Measurements from ENCODE around the gene PTPRT.

The PTPRT gene

GRCh38 chr20:43068482-43068881 is 121.2 kb downstream of the PTPRT start:
- H3K9me3 ChIP-seq (ENCODE audit: control insufficient read depth in 1 of 2, low read length in 2 of 2), result no peaks in the 10 kb centered on the region
- H3K27ac ChIP-seq (ENCODE audit: low read depth, low read length), result no peak overlapping the region
- H3K27me3 ChIP-seq (ENCODE audit: control insufficient read depth in 1 of 2, insufficient read depth in 2 of 2, low read length in 2 of 2), result no peaks in the 10 kb centered on the region
- H3K36me3 ChIP-seq (ENCODE audit: control insufficient read depth in 1 of 2, insufficient read depth in 2 of 2, low read length in 2 of 2), result no peaks in the 10 kb centered on the region
- H3K4me1 ChIP-seq (ENCODE audit: control insufficient read depth in 1 of 2, insufficient read depth in 2 of 2, low read length in 2 of 2), result no peaks in the 10 kb centered on the region
- H3K4me3 ChIP-seq (ENCODE audit: low read depth in 1 of 2, low read length in 2 of 2), result no peak overlapping the region
- no peak overlapping the region for H3K9ac ChIP-seq (ENCODE audit: low read depth in 1 of 2, low read length in 2 of 2)

- H3K4me1 ChIP-seq (ENCODE audit: control insufficient read depth in 1 of 2, insufficient read depth in 2 of 2, low read length in 2 of 2), result no peaks in the 10 kb centered on the region
- no peak overlapping the region for H3K9ac ChIP-seq (ENCODE audit: low read depth in 1 of 2, low read length in 2 of 2)
- H3K36me3 ChIP-seq (ENCODE audit: control insufficient read depth in 1 of 2, insufficient read depth in 2 of 2, low read length in 2 of 2), result no peaks in the 10 kb centered on the region
- no peak overlapping the region for H3K27ac ChIP-seq (ENCODE audit: low read depth, low read length)
- no peaks in the 10 kb centered on the region for H3K27me3 ChIP-seq (ENCODE audit: control insufficient read depth in 1 of 2, insufficient read depth in 2 of 2, low read length in 2 of 2)
- H3K9me3 ChIP-seq (ENCODE audit: control insufficient read depth in 1 of 2, low read length in 2 of 2), result no peaks in the 10 kb centered on the region
- H3K4me3 ChIP-seq (ENCODE audit: low read depth in 1 of 2, low read length in 2 of 2), result no peak overlapping the region
Measured at GRCh38 chr20:43066125-43066524, 123.6 kb downstream of the PTPRT start.

GRCh38 chr20:43065299-43065698 is 124.4 kb downstream of the PTPRT start:
- H3K9me3 ChIP-seq (ENCODE audit: control insufficient read depth in 1 of 2, low read length in 2 of 2), result no peaks in the 10 kb centered on the region
- no peak overlapping the region for H3K4me3 ChIP-seq (ENCODE audit: low read depth in 1 of 2, low read length in 2 of 2)
- H3K36me3 ChIP-seq (ENCODE audit: control insufficient read depth in 1 of 2, insufficient read depth in 2 of 2, low read length in 2 of 2), result no peaks in the 10 kb centered on the region
- no peaks in the 10 kb centered on the region for H3K27me3 ChIP-seq (ENCODE audit: control insufficient read depth in 1 of 2, insufficient read depth in 2 of 2, low read length in 2 of 2)
- H3K9ac ChIP-seq (ENCODE audit: low read depth in 1 of 2, low read length in 2 of 2), result no peak overlapping the region
- H3K27ac ChIP-seq (ENCODE audit: low read depth, low read length), result no peak overlapping the region
- no peaks in the 10 kb centered on the region for H3K4me1 ChIP-seq (ENCODE audit: control insufficient read depth in 1 of 2, insufficient read depth in 2 of 2, low read length in 2 of 2)

- no peak overlapping the region for H3K9ac ChIP-seq (ENCODE audit: low read depth in 1 of 2, low read length in 2 of 2)
- H3K4me3 ChIP-seq (ENCODE audit: low read depth in 1 of 2, low read length in 2 of 2), result no peak overlapping the region
- H3K27ac ChIP-seq (ENCODE audit: low read depth, low read length), result no peak overlapping the region
- H3K36me3 ChIP-seq (ENCODE audit: control insufficient read depth in 1 of 2, insufficient read depth in 2 of 2, low read length in 2 of 2), result no peaks in the 10 kb centered on the region
- no peaks in the 10 kb centered on the region for H3K9me3 ChIP-seq (ENCODE audit: control insufficient read depth in 1 of 2, low read length in 2 of 2)
- no peaks in the 10 kb centered on the region for H3K27me3 ChIP-seq (ENCODE audit: control insufficient read depth in 1 of 2, insufficient read depth in 2 of 2, low read length in 2 of 2)
- no peaks in the 10 kb centered on the region for H3K4me1 ChIP-seq (ENCODE audit: control insufficient read depth in 1 of 2, insufficient read depth in 2 of 2, low read length in 2 of 2)
Measured at GRCh38 chr20:43058077-43058476, 131.6 kb downstream of the PTPRT start.

GRCh38 chr20:43057317-43057716 is 132.4 kb downstream of the PTPRT start:
- no peaks in the 10 kb centered on the region for H3K9me3 ChIP-seq (ENCODE audit: control insufficient read depth in 1 of 2, low read length in 2 of 2)
- no peaks in the 10 kb centered on the region for H3K27me3 ChIP-seq (ENCODE audit: control insufficient read depth in 1 of 2, insufficient read depth in 2 of 2, low read length in 2 of 2)
- H3K9ac ChIP-seq (ENCODE audit: low read depth in 1 of 2, low read length in 2 of 2), result no peak overlapping the region
- H3K4me1 ChIP-seq (ENCODE audit: control insufficient read depth in 1 of 2, insufficient read depth in 2 of 2, low read length in 2 of 2), result no peaks in the 10 kb centered on the region
- H3K27ac ChIP-seq (ENCODE audit: low read depth, low read length), result no peak overlapping the region
- H3K36me3 ChIP-seq (ENCODE audit: control insufficient read depth in 1 of 2, insufficient read depth in 2 of 2, low read length in 2 of 2), result no peaks in the 10 kb centered on the region
- H3K4me3 ChIP-seq (ENCODE audit: low read depth in 1 of 2, low read length in 2 of 2), result no peak overlapping the region

GRCh38 chr20:43055181-43055884 is 134.4 kb downstream of the PTPRT start:
- no peak overlapping the region for H3K27ac ChIP-seq (ENCODE audit: low read depth, low read length)
- no peak overlapping the region for H3K4me3 ChIP-seq (ENCODE audit: low read depth in 1 of 2, low read length in 2 of 2)
- H3K9me3 ChIP-seq (ENCODE audit: control insufficient read depth in 1 of 2, low read length in 2 of 2), result no peaks in the 10 kb centered on the region
- no peaks in the 10 kb centered on the region for H3K36me3 ChIP-seq (ENCODE audit: control insufficient read depth in 1 of 2, insufficient read depth in 2 of 2, low read length in 2 of 2)
- H3K9ac ChIP-seq (ENCODE audit: low read depth in 1 of 2, low read length in 2 of 2), result no peak overlapping the region
- H3K4me1 ChIP-seq (ENCODE audit: control insufficient read depth in 1 of 2, insufficient read depth in 2 of 2, low read length in 2 of 2), result no peaks in the 10 kb centered on the region
- no peaks in the 10 kb centered on the region for H3K27me3 ChIP-seq (ENCODE audit: control insufficient read depth in 1 of 2, insufficient read depth in 2 of 2, low read length in 2 of 2)

- H3K36me3 ChIP-seq (ENCODE audit: control insufficient read depth in 1 of 2, insufficient read depth in 2 of 2, low read length in 2 of 2), result no peaks in the 10 kb centered on the region
- no peak overlapping the region for H3K4me3 ChIP-seq (ENCODE audit: low read depth in 1 of 2, low read length in 2 of 2)
- H3K4me1 ChIP-seq (ENCODE audit: control insufficient read depth in 1 of 2, insufficient read depth in 2 of 2, low read length in 2 of 2), result no peaks in the 10 kb centered on the region
- no peak overlapping the region for H3K27ac ChIP-seq (ENCODE audit: low read depth, low read length)
- no peaks in the 10 kb centered on the region for H3K27me3 ChIP-seq (ENCODE audit: control insufficient read depth in 1 of 2, insufficient read depth in 2 of 2, low read length in 2 of 2)
- H3K9ac ChIP-seq (ENCODE audit: low read depth in 1 of 2, low read length in 2 of 2), result no peak overlapping the region
- H3K9me3 ChIP-seq (ENCODE audit: control insufficient read depth in 1 of 2, low read length in 2 of 2), result no peaks in the 10 kb centered on the region
Measured at GRCh38 chr20:43052532-43052931, 137.2 kb downstream of the PTPRT start.

- H3K9ac ChIP-seq (ENCODE audit: low read depth in 1 of 2, low read length in 2 of 2), result no peak overlapping the region
Measured at GRCh38 chr20:43046966-43047365, 142.7 kb downstream of the PTPRT start.

GRCh38 chr20:43043887-43044286 is 145.8 kb downstream of the PTPRT start:
- Histone ChIP-seq H3K9me3 (ENCODE audit: control insufficient read depth in 1 of 2, low read length in 2 of 2) (no peaks in the 10 kb centered on the region), H3K9ac (ENCODE audit: low read depth in 1 of 2, low read length in 2 of 2) (no peak overlapping the region), H3K4me3 (ENCODE audit: low read depth in 1 of 2, low read length in 2 of 2) (no peak overlapping the region), H3K27ac (ENCODE audit: low read depth, low read length) (no peak overlapping the region), H3K4me1 (ENCODE audit: control insufficient read depth in 1 of 2, insufficient read depth in 2 of 2, low read length in 2 of 2) (no peaks in the 10 kb centered on the region), H3K36me3 (ENCODE audit: control insufficient read depth in 1 of 2, insufficient read depth in 2 of 2, low read length in 2 of 2) (no peaks in the 10 kb centered on the region), H3K27me3 (ENCODE audit: control insufficient read depth in 1 of 2, insufficient read depth in 2 of 2, low read length in 2 of 2) (no peaks in the 10 kb centered on the region)

More at GRCh38 chr20:43046966-43047365, 142.7 kb downstream of the PTPRT start:
- Histone ChIP-seq H3K27ac (ENCODE audit: low read depth, low read length) (no peak overlapping the region), H3K9me3 (ENCODE audit: control insufficient read depth in 1 of 2, low read length in 2 of 2) (no peaks in the 10 kb centered on the region), H3K36me3 (ENCODE audit: control insufficient read depth in 1 of 2, insufficient read depth in 2 of 2, low read length in 2 of 2) (no peaks in the 10 kb centered on the region), H3K27me3 (ENCODE audit: control insufficient read depth in 1 of 2, insufficient read depth in 2 of 2, low read length in 2 of 2) (no peaks in the 10 kb centered on the region), H3K4me1 (ENCODE audit: control insufficient read depth in 1 of 2, insufficient read depth in 2 of 2, low read length in 2 of 2) (no peaks in the 10 kb centered on the region), H3K4me3 (ENCODE audit: low read depth in 1 of 2, low read length in 2 of 2) (no peak overlapping the region)

- Histone ChIP-seq H3K4me1 (ENCODE audit: control insufficient read depth in 1 of 2, insufficient read depth in 2 of 2, low read length in 2 of 2) (no peaks in the 10 kb centered on the region), H3K27me3 (ENCODE audit: control insufficient read depth in 1 of 2, insufficient read depth in 2 of 2, low read length in 2 of 2) (no peaks in the 10 kb centered on the region), H3K9ac (ENCODE audit: low read depth in 1 of 2, low read length in 2 of 2) (no peak overlapping the region), H3K9me3 (ENCODE audit: control insufficient read depth in 1 of 2, low read length in 2 of 2) (no peaks in the 10 kb centered on the region), H3K4me3 (ENCODE audit: low read depth in 1 of 2, low read length in 2 of 2) (no peak overlapping the region), H3K36me3 (ENCODE audit: control insufficient read depth in 1 of 2, insufficient read depth in 2 of 2, low read length in 2 of 2) (no peaks in the 10 kb centered on the region), H3K27ac (ENCODE audit: low read depth, low read length) (no peak overlapping the region)
Measured at GRCh38 chr20:43040427-43040826, 149.3 kb downstream of the PTPRT start.

Measured in duodenal mucosa (tissue), 2 donors.